SK-N-DZ (cell line): ENCODE results near the gene OVCA2. TPM values are rescaled to one million over a fixed set of nuclear protein-coding genes. Genes with fewer than 3 reads are reported as not detected.

Experiments
- DNase-seq: peaks from one replicate; pipeline ENCODE4 v3.0.0-alpha.2; 2015; ENCODE audit warnings: low spot score
- polyA plus RNA-seq, 2 experiments: library from polyadenylated mRNA; depleted of rRNA; stranded (reverse); fragments of >200 nt; gene quantifications; 2 replicates each; pipeline ENCODE4 v1.2.3, GENCODE V29; 2014

Gene OVCA2
- polyA plus RNA-seq (2014; cell fraction: cytosol; rRNA removed), result 40.6 and 46.7 TPM in 2 replicates
- polyA plus RNA-seq (2014; cell fraction: nucleus; rRNA removed), result 28.2 and 44.6 TPM in 2 replicates

DNA sequence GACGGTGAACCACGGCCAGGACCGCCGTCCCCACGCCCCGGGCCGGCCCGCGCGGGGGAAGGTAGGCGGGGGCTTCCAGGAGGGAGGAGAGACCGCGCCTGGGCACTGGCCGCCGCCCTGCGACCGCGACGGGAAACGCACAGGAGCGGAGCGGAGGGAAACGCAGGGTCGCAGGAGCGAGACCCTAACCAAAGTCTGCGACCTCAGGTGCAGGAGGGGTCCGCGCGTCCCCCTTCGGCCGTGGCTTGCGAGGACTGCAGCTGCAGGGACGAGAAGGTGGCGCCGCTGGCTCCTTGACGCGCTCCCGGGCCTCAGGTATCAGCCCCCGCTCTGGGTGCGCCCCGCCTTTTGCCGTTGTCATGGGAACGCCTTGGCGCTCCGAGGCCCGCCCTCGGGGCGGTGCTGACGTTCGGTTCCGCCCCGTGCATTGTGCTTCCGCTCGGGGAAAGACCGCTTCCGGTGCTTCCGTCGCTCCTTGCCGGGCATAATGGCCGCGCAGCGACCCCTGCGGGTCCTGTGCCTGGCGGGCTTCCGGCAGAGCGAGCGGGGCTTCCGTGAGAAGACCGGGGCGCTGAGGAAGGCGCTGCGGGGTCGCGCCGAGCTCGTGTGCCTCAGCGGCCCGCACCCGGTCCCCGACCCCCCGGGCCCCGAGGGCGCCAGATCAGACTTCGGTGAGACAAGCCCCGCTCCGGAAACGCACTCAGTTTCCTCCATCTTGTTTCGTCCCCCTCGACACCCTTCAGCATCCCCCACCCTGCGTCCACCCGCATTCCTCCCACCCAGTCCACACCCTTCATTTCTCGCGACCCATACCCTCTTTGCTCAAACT is at the start of gene OVCA2:
Gene OVCA2 (plus strand): TSS at position 462 of the 829 bp plus-strand sequence. CDS start 26 bp downstream, at position 488.
- DNase-seq, result peak; percentile 96

DNA sequence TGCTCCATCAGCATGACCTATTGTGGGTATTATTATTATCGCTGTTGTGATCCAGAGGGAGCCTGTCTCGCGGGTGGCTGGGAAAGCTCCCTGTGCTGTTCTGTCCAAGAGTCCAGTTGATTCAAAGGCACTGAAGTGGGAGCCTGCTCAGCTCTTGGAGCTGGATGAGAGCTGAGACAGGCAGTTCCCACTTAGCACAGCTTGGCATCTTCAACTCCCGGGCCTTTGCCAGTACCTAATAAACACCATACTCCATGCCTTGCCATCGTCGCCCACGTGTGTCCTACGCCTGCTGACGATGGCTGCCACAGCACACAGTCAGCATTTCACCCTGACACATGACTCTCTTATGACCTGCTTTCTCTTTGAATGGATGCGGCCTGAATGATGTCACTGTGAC is 49.3 kb upstream of the OVCA2 start:
- no peak for DNase-seq

GRCh38 chr17:1994707-1995106 is 47.1 kb upstream of the OVCA2 start:
- no peak for DNase-seq

DNA sequence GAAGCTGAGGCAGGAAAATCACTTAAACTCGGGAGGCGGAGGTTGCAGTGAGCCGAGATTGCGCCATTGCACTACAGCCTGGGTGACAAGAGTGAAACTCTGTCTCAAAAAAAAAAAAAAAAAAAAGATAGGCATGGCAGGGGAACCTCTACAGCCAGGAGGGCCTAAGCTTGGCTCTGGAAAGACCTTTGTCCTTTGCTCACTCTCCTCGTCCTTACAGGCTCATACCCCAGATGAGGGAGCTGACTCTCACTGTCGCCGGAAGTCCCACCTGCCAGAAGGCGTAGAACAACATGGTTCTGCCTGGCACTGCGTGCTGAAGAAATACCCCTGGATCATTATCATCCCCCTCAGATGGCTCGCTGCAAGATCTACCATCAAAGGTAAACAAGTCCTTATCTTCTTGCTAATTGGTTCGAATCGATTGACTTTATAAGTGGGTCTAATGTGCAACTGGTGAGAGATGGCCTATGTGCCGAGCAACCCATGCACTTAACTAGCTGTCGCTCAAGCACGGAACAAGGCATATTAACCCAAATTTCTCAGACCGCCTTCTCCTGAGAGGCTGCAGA is 46.4 kb upstream of the OVCA2 start:
- DNase-seq, result no peak

- no peak for DNase-seq
Measured at GRCh38 chr17:1995907-1996799, 45.7 kb upstream of the OVCA2 start.

GRCh38 chr17:1996800-1997288 is 45.0 kb upstream of the OVCA2 start:
- no peak for DNase-seq

DNA sequence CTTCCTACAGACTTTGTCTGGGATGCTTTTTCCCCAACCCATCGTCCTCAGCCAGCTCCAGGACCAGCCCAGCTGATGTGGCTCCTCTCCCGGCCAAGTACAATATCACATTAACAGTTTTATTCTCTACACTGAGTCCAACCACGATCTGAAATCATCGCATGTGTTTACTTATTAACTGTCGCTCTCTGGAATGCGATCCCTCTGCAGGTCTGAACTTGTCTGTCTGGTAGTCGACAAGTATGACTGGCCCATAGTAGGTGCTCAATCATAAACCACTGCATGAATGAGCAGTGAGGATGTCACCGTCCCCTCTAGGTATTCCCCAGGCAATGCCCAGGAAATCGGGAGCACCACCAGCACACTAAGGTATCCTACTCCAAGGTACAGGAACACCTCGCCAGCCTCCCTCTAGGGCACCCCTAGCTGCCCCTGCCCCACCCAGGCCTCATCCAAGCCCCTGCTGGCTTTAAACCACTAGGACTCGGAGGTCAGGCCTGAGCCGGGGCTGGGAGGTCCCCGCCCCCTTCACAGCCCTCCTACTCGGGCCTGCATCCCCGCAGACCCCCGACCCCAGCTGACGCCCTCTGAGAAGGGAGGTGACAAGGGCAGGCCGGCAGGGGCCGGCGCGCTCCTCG is 44.4 kb upstream of the OVCA2 start:
- no peak for DNase-seq

DNA sequence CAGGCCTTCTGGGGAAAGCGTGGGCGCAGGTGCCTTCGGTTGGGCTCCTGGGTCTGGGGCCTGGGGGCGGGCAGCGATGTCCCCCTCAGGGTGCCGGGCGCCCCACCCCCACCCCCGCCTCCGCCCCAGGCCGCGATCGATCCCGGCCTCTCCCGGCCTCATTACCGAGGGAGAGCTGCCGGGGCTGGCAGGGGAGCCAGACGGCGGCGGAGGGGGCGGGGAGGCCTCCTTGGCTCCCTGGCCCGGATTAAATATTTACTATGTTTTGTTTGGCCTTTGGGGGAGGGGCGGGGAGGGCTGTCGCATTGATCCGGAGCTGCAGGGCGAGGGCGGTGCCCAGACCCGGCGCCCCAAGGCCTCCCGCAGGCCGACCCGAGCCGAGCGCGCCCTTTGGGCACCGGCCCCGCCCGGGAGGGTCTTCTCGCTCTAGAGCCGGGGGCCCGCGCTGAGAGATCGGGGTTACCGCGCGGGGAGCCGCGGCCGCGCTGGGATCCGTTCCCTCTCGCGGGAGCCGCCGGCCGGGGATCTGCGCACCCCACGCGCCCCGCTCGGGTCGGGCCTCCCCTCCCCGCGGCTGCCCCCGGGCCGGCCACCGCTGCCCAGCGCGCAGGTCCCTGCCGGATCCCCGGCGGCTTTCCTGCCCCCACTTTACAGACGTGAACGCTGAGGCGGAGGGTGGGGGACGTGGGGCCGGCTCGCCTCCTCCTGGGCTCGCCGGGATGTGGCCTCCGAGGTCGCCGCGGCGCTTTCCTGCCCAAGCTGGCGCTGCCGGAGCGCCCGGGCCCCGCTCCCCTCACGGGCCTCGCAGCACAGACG is 43.7 kb upstream of the OVCA2 start:
- DNase-seq, result no peak

GRCh38 chr17:1999557-2000251 is 42.1 kb upstream of the OVCA2 start:
- DNase-seq, result no peak

DNA sequence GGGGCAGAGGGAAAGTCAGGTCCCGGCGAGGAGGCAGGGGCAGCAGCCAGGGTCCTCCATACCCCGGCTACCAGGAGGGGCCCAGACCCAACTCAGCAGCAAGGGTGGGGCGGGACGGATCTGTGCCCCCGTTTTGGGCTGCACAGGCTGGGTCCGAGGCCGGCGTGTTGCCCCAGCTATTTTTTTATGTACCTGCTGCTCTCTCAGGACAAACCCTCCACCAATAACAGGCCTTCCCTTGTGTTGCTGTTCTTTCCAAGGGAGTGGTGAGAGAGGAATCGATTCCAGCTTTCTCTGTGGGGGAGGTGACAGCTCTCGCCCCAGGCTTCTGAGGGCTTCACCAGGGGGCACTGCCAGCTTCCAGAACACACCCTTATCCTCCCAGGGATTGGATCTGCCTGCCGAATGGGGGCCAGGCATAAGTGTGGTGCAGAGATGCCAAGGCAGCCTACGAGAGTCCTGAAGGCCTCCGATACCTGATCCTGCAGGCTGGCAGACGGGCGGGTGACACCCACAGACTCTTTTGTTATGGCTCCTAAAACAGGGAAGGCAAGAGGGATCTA is 39.0 kb upstream of the OVCA2 start:
- no peak for DNase-seq

- no peak for DNase-seq
Measured at GRCh38 chr17:2003525-2003924, 38.3 kb upstream of the OVCA2 start.

DNA sequence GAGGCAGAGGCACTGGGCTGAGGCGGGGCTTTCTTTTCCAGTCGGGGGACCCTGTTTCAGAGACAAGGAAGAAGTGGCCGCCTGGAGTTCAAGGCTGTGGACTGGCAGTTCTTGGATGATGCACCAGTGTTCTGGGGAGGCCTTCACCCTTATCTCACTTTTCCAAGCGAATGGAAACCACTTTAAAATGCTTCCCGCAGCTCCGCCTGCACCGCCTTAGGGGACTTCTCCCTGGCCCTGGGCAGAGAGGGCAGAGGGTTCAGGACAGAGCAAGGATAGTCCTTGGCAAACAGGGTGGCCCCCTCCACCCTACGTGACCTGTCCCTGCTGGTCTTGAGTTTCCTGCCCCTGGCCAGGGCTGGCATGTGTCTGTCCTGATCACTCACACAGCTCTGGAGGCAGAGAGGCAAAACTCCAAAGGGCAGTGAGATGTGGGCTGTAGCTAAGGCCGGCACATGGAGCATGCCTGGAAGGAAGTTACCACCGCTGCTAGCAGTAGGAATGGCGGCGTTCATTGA is 37.3 kb upstream of the OVCA2 start:
- no peak for DNase-seq

DNA sequence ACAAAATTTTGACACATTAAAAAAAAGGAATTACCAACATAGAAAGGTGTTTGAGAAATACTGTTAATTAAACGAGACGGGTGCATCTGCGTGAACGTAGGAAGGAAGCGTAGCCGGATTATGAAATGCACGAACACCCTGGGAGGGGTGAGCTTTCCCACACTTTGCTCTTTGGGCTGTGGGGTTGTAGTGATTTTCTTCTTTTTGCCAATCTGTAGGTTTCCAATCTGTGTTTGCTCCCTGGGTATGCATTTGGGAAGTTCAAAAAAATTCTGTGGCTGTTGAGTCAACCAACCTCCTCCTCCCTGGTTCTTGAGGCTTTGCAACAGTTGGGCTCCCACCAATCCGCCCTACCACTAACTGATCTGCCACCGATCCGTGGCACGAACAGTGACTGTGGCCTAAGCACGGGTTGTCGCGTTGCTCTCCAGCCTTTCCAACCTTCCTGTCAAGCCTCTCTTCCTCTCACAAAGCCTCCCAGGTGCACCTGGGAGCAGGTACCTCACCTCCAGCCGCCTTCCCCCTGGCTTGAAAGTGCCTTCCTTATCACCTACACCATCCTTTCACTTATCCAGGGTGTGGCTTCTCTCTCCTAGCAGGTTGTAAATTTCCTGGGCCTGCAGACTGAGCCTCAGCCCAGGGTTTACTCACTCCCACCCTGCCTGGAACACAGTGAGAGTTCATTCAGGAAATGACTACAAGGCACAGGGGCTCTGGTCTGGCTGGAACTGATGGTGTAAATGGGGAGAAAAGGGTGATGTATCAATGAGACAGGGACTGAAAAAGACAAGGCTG is 33.3 kb upstream of the OVCA2 start:
- no peak for DNase-seq

DNA sequence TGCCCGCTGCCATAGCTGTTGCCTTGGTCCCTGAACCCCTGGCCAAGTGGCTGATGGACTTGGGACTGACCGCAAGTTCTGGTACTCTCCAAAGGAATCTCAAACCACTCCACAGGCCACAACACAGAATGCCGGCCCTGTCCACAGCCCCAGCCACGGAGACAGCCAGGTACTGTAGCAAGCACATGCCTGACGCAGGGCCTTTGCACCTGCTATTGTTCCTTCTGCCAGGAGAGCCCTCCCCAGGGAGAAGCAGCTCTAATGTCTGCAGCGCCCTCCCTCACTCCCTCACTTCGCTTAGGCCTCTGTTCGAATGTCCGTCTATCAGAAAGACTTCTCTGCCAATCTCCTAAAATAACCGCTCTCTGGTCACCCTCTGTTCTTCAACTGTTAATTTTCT is 32.1 kb upstream of the OVCA2 start:
- no peak for DNase-seq

GRCh38 chr17:2011411-2012371 is 30.1 kb upstream of the OVCA2 start:
- DNase-seq, result no peak

- DNase-seq, result no peak
Measured at GRCh38 chr17:2012499-2012898, 29.3 kb upstream of the OVCA2 start.
